Body of pancreas (tissue), 4 donors: ENCODE data around the gene COP1.

Experiments
- POLR2A ChIP-seq, 3 donors: fragments of 450-650 bp; IDR thresholded peaks; one replicate each; pipeline ENCODE4 v1.6.1; 2016; ENCODE audit warnings: antibody characterized with exemption in 3 of 3, mild to moderate bottlenecking in 2 of 3
- TF ChIP-seq, protein P1 (sequence below), 7 experiments: fragments of 450-650 bp in 4 of 7; fragments of 200-600 bp in 3 of 7; sonication (generic) in 3 of 7; IDR thresholded peaks; one replicate each; pipeline ENCODE4 v1.5.1; 2016 to 2019; ENCODE audit warnings: antibody characterized with exemption in 7 of 7

DNA sequence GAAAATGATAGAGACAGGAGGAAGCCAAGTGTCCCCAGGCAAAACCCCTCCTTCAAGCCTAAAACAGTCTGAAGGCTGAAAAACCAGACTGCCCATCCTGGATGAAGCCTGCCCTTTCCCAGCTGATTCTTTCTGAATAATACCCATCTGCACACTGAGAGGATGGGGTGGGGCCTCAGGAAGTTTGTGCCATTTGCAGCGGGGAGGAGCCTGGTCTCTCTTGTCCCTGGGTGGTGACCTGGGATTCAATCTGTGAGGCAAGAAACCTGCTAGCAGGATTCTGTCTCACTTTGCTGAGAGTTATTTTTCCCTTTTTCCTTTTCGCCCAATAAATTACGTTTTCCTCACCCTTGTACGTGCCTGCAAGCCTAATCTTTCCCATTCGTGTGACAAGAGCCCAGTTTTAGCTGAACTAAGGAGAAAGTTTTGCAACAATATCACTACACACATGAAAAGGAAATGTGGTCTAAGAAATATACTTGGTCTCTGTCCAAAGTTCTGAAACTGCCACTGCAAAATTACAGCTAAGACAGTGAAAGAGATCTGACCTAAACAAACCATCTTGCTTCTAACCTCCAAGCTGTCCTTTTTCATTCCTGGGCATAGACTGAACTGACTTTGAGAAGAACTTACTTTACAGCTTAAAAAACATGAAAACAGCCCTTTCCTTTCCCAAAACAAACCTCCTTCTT, 105.0 kb downstream of the COP1 start:
- TF ChIP-seq POLR2A (IDR thresholded peaks at IDR 0.05): no peak
- TF ChIP-seq, protein P1, sequence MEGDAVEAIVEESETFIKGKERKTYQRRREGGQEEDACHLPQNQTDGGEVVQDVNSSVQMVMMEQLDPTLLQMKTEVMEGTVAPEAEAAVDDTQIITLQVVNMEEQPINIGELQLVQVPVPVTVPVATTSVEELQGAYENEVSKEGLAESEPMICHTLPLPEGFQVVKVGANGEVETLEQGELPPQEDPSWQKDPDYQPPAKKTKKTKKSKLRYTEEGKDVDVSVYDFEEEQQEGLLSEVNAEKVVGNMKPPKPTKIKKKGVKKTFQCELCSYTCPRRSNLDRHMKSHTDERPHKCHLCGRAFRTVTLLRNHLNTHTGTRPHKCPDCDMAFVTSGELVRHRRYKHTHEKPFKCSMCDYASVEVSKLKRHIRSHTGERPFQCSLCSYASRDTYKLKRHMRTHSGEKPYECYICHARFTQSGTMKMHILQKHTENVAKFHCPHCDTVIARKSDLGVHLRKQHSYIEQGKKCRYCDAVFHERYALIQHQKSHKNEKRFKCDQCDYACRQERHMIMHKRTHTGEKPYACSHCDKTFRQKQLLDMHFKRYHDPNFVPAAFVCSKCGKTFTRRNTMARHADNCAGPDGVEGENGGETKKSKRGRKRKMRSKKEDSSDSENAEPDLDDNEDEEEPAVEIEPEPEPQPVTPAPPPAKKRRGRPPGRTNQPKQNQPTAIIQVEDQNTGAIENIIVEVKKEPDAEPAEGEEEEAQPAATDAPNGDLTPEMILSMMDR (IDR thresholded peaks at IDR 0.05): no peak
